ENCODE data around the gene THOC6.

Gene THOC6

GRCh38 chr16:3045758-3046640 is 22.2 kb downstream of the THOC6 start, which contains the start of gene MMP25:
TSS of gene MMP25 (plus strand) at chr16:3046561. CDS start at chr16:3046918, 357 bp downstream.
- TF ChIP-seq, protein P1, sequence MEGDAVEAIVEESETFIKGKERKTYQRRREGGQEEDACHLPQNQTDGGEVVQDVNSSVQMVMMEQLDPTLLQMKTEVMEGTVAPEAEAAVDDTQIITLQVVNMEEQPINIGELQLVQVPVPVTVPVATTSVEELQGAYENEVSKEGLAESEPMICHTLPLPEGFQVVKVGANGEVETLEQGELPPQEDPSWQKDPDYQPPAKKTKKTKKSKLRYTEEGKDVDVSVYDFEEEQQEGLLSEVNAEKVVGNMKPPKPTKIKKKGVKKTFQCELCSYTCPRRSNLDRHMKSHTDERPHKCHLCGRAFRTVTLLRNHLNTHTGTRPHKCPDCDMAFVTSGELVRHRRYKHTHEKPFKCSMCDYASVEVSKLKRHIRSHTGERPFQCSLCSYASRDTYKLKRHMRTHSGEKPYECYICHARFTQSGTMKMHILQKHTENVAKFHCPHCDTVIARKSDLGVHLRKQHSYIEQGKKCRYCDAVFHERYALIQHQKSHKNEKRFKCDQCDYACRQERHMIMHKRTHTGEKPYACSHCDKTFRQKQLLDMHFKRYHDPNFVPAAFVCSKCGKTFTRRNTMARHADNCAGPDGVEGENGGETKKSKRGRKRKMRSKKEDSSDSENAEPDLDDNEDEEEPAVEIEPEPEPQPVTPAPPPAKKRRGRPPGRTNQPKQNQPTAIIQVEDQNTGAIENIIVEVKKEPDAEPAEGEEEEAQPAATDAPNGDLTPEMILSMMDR (IDR thresholded peaks at IDR 0.05; ENCODE audit: extremely low read depth, insufficient read depth, missing control alignments) = no peak
- peak; percentile 82 for DNase-seq (ENCODE audit: low spot score)
- in situ Hi-C loops (cut with MboI; ENCODE audit: low pct_unique_long_range_greater_than_20kb, low sequenced_read_pairs, unreplicated experiment) = no loop called here

GRCh38 chr16:3046641-3047386 is 23.0 kb downstream of the THOC6 start:
- in situ Hi-C loops (cut with MboI; ENCODE audit: low pct_unique_long_range_greater_than_20kb, low sequenced_read_pairs, unreplicated experiment) = no loop called here
- peak; percentile 67 for DNase-seq (ENCODE audit: low spot score)
- TF ChIP-seq, protein P1 (IDR thresholded peaks at IDR 0.05; ENCODE audit: extremely low read depth, insufficient read depth, missing control alignments) = no peak

GRCh38 chr16:3047387-3047720 is 23.5 kb downstream of the THOC6 start:
- in situ Hi-C loops (cut with MboI; ENCODE audit: low pct_unique_long_range_greater_than_20kb, low sequenced_read_pairs, unreplicated experiment) = no loop called here
- DNase-seq (ENCODE audit: low spot score) = no peak
- TF ChIP-seq, protein P1 (IDR thresholded peaks at IDR 0.05; ENCODE audit: extremely low read depth, insufficient read depth, missing control alignments) = no peak

GRCh38 chr16:3049921-3050481 is 26.2 kb downstream of the THOC6 start:
- TF ChIP-seq, protein P1 (IDR thresholded peaks at IDR 0.05; ENCODE audit: extremely low read depth, insufficient read depth, missing control alignments) = no peak
- in situ Hi-C loops (cut with MboI; ENCODE audit: low pct_unique_long_range_greater_than_20kb, low sequenced_read_pairs, unreplicated experiment) = no loop called here
- DNase-seq (ENCODE audit: low spot score) = peak; percentile 9

DNA sequence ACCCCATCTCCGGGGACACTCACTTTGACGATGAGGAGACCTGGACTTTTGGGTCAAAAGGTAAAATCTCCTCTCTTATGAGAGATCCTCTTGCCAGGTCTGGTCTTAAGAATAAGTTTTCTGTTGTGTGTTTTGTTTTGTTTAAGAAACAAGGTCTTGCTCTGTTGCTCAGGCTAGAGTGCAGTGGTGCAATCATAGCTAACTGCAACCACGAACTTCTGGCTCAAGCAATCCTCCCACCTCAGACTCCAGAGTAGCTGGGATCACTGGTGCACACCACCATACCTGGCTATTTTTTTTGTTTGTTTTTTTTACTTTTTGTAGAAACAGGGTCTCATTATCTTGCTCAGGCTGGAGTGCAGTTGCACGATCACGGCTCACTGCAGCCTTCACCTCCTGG is 26.7 kb downstream of the THOC6 start:
- in situ Hi-C loops (cut with MboI; ENCODE audit: low pct_unique_long_range_greater_than_20kb, low sequenced_read_pairs, unreplicated experiment) = no loop called here
- DNase-seq (ENCODE audit: low spot score) = no peak
- TF ChIP-seq, protein P1 (IDR thresholded peaks at IDR 0.05; ENCODE audit: extremely low read depth, insufficient read depth, missing control alignments) = no peak

DNA sequence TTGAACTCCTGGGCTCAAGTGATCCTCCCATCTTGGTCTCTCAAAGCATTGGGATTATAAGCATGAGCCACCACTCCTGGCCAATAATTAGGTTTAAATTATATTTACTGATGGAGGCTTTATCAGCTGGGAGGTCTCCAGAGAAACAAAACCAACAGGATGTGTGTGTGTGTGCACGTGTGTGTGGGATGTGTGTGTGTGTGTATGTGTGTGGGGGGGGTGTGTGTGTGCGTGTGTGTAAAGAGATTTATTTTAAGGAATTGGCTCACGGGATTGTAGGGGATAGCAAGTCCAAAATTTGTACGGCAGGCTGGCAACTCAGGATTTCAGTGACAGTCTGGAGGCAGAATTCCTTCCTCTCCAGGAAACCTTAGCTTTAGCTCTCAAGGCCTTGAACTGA is 27.2 kb downstream of the THOC6 start:
- TF ChIP-seq, protein P1 (IDR thresholded peaks at IDR 0.05; ENCODE audit: extremely low read depth, insufficient read depth, missing control alignments) = no peak
- DNase-seq (ENCODE audit: low spot score) = no peak
- in situ Hi-C loops (cut with MboI; ENCODE audit: low pct_unique_long_range_greater_than_20kb, low sequenced_read_pairs, unreplicated experiment) = no loop called here

All from GM13977 (cell line).